Measurements from ENCODE around the gene JPT2.
"Not testable (repeated sequence)": the region's sequence is repeated elsewhere in the genome, so short reads cannot be mapped to it uniquely, and the experiment has no call there.

Gene JPT2

GRCh38 chr16:1701216-1701878 is 23.3 kb downstream of the JPT2 start:
- no peak for TF ChIP-seq POLR2A (IDR thresholded peaks at IDR 0.05; ENCODE audit: low read depth, low read length)
- TF ChIP-seq POLR2AphosphoS5 (IDR thresholded peaks at IDR 0.05; ENCODE audit: low read depth, low read length), result no peak
- no peak for TF ChIP-seq SPI1 (IDR thresholded peaks at IDR 0.05; ENCODE audit: low read depth, low read length)
- TF ChIP-seq POU2F2 (IDR thresholded peaks at IDR 0.05; ENCODE audit: low read depth, low read length), result no peak
- no peak for TF ChIP-seq PAX5 (IDR thresholded peaks at IDR 0.05; ENCODE audit: insufficient read depth, low read length, severe bottlenecking)
- no peak for TF ChIP-seq TAF1 (IDR thresholded peaks at IDR 0.05; ENCODE audit: low read depth, low read length)
- DNase-seq (ENCODE audit: insufficient read length, low spot score) (no peak), FAIRE-seq (no peak)

DNA sequence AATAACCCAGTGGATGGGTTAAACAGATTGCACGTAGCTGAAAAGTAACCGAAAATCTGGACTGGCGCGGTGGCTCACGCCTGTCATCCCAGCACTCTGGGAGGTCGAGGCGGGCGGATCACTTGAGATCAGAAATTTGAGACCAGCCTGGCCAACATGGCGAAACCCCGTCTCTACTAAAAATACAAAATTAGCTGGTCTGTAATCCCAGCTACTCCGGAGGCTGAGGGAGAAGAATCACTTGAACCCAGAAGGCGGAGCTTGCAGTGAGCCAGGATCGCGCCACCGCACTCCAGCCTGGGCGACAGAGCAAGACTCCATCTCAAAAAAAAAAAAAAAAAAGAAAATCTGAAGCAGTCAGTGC is 27.2 kb downstream of the JPT2 start:
- DNase-seq (ENCODE audit: insufficient read length, low spot score); FAIRE-seq: not testable (repeated sequence)

DNA sequence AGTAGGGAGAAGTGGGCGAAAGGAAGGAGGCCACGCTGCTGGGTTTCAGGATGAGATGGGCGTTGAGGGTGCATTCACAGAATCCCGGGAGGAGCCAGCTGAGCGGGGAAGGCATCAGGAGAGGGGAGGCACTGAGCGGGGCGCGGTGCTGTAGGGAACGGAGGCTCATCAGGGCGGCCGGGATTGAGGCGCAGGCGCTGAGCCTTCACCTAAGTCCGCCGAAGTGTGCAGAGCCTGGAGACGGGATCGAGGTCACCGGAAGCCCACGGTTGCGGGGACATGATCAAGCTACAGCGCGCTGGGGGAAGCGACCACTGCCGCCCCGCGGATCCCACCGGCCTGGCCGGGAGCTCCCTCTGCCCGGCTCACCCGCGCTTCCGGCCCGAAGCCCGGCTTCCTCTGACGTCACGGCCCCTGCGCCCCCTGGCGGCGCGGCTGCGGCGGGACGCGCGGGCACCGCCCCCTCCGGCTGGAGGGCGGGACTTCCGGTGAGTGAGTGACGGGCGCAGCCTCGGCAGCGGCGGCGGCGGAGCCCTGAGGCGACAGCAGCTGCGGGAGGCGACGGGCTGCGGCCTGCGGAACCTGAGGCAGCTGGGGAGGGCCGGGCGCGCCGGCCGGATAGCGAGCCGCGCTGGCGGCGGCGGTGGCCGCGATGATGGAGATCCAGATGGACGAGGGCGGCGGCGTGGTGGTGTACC is 27.8 kb downstream of the JPT2 start, which contains the start of gene MAPK8IP3:
MAPK8IP3 (plus strand) TSS at position 508 of the 698 bp plus-strand sequence; CDS start at position 653, 145 bp downstream.
- DNase-seq (ENCODE audit: insufficient read length, low spot score) (peak; percentile 95), FAIRE-seq (peak; percentile 99)
- TF ChIP-seq POLR2AphosphoS5 (IDR thresholded peaks at IDR 0.05; ENCODE audit: low read depth, low read length) (peak; percentile 88), POLR2A (IDR thresholded peaks at IDR 0.05; ENCODE audit: low read depth, low read length) (peak; percentile 92), POU2F2 (IDR thresholded peaks at IDR 0.05; ENCODE audit: low read depth, low read length) (peak; percentile 65; the same call in 1 of the 2 replicates), PAX5 (IDR thresholded peaks at IDR 0.05; ENCODE audit: insufficient read depth, low read length, severe bottlenecking) (no peak), SPI1 (IDR thresholded peaks at IDR 0.05; ENCODE audit: low read depth, low read length) (no peak)

- DNase-seq (ENCODE audit: insufficient read length, low spot score) (peak; percentile 58), FAIRE-seq (peak; percentile 76)
- TF ChIP-seq SPI1 (IDR thresholded peaks at IDR 0.05; ENCODE audit: low read depth, low read length), result no peak
- TF ChIP-seq POU2F2 (IDR thresholded peaks at IDR 0.05; ENCODE audit: low read depth, low read length), result 0 out of 2 replicates have a peak, but pooled peaks have one; percentile 31
- no peak for TF ChIP-seq TAF1 (IDR thresholded peaks at IDR 0.05; ENCODE audit: low read depth, low read length)
Measured at GRCh38 chr16:1706386-1707192, 28.5 kb downstream of the JPT2 start.

- no peak for TF ChIP-seq PAX5 (IDR thresholded peaks at IDR 0.05; ENCODE audit: insufficient read depth, low read length, severe bottlenecking)
- no peak for TF ChIP-seq POLR2AphosphoS5 (IDR thresholded peaks at IDR 0.05; ENCODE audit: low read depth, low read length)
- TF ChIP-seq TAF1 (IDR thresholded peaks at IDR 0.05; ENCODE audit: low read depth, low read length), result 0 out of 2 replicates have a peak, but pooled peaks have one; percentile 25
- no peak for TF ChIP-seq POU2F2 (IDR thresholded peaks at IDR 0.05; ENCODE audit: low read depth, low read length)
- DNase-seq (ENCODE audit: insufficient read length, low spot score) (no peak), FAIRE-seq (peak; percentile 28)
Measured at GRCh38 chr16:1707193-1707790, 29.2 kb downstream of the JPT2 start.

GRCh38 chr16:1708083-1708767 is 30.1 kb downstream of the JPT2 start:
- DNase-seq (ENCODE audit: insufficient read length, low spot score) (no peak), FAIRE-seq (no peak)
- no peak for TF ChIP-seq POLR2AphosphoS5 (IDR thresholded peaks at IDR 0.05; ENCODE audit: low read depth, low read length)

DNA sequence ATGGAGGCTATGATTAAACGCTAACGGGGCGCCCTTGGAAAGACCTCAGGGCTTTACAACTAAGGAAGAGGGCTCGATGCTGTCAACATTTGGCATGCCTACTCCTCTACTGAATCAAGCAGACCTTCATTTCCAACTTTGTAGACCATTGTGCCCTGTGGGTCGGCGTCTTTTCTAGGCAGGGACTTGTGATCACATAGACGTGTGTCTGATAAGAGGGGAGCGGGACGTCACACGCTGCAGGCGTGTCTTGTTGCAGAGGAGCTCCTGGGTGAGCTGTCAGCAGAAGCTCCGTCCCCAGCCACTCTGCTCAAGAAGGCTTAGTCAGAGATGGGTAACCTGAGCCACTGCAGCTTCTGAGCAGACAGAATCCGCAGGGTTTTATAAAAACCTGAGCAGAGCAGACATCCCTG is 30.7 kb downstream of the JPT2 start:
- no peak for DNase-seq (ENCODE audit: insufficient read length, low spot score)
- TF ChIP-seq SPI1 (IDR thresholded peaks at IDR 0.05; ENCODE audit: low read depth, low read length), result no peak
- no peak for TF ChIP-seq TAF1 (IDR thresholded peaks at IDR 0.05; ENCODE audit: low read depth, low read length)
- no peak for TF ChIP-seq POLR2AphosphoS5 (IDR thresholded peaks at IDR 0.05; ENCODE audit: low read depth, low read length)
- no peak for TF ChIP-seq POLR2A (IDR thresholded peaks at IDR 0.05; ENCODE audit: low read depth, low read length)
- no peak for TF ChIP-seq PAX5 (IDR thresholded peaks at IDR 0.05; ENCODE audit: insufficient read depth, low read length, severe bottlenecking)
- TF ChIP-seq POU2F2 (IDR thresholded peaks at IDR 0.05; ENCODE audit: low read depth, low read length), result no peak
- no peak for FAIRE-seq

GRCh38 chr16:1709356-1709755 is 31.3 kb downstream of the JPT2 start:
- no peak for TF ChIP-seq TAF1 (IDR thresholded peaks at IDR 0.05; ENCODE audit: low read depth, low read length)
- no peak for TF ChIP-seq POU2F2 (IDR thresholded peaks at IDR 0.05; ENCODE audit: low read depth, low read length)
- no peak for TF ChIP-seq SPI1 (IDR thresholded peaks at IDR 0.05; ENCODE audit: low read depth, low read length)
- FAIRE-seq, result no peak

DNA sequence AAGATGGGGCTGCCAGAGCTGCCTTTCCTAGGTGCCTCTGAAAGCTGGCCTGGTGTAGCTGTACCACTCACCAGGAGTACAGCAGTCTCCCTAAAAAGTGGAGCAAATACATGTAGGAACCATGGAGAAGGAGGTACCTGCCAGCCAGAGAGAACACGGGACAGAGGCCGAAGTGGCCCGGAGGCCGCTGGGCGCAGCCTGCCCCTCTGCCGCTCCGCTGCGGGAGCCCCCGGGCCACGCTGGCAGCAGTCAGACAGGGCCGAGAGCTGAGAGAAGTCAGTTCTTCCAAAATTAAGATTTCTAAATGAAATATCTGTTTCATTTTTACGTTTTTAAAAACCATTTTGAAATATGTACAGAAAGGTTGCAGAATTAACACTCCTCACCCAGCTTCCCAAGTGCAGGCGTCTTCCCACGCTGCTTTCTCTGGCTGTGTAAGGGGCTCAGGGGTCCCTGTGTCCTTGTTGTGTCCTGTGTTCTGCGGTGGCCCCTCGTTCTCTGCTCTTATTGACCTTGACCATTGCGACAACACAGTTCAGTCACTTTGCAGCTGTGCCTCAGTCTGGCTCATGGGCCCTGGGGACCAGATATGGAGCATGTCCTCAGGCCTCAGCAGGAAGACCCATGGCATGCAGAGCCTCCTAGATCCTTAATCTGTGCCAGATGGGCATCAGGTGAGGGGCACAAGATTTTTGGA is 32.9 kb downstream of the JPT2 start:
- TF ChIP-seq PAX5 (IDR thresholded peaks at IDR 0.05; ENCODE audit: insufficient read depth, low read length, severe bottlenecking) (no peak), POU2F2 (IDR thresholded peaks at IDR 0.05; ENCODE audit: low read depth, low read length) (no peak), TAF1 (IDR thresholded peaks at IDR 0.05; ENCODE audit: low read depth, low read length) (no peak), SPI1 (IDR thresholded peaks at IDR 0.05; ENCODE audit: low read depth, low read length) (no peak), POLR2AphosphoS5 (IDR thresholded peaks at IDR 0.05; ENCODE audit: low read depth, low read length) (no peak), POLR2A (IDR thresholded peaks at IDR 0.05; ENCODE audit: low read depth, low read length) (no peak)
- DNase-seq (ENCODE audit: insufficient read length, low spot score) (no peak), FAIRE-seq (peak; percentile 9)

More at GRCh38 chr16:1709356-1709755, 31.3 kb downstream of the JPT2 start:
- DNase-seq (ENCODE audit: insufficient read length, low spot score), result no peak
